GM19438 (cell line): ENCODE results near the gene RFX7.
A peak's percentile ranks its signal among the peaks of the same experiment; 100 is the strongest.
"Not testable (repeated sequence)": the region's sequence is repeated elsewhere in the genome, so short reads cannot be mapped to it uniquely, and the experiment has no call there.

ENCODE experiments used
- ATAC-seq: cut with Tn5 transposase; IDR thresholded peaks from one replicate; pipeline ENCODE4 v1.9.1; 2021; ENCODE audit warnings: low read depth; ENCODE audit not compliant: unreplicated experiment

The RFX7 gene

DNA sequence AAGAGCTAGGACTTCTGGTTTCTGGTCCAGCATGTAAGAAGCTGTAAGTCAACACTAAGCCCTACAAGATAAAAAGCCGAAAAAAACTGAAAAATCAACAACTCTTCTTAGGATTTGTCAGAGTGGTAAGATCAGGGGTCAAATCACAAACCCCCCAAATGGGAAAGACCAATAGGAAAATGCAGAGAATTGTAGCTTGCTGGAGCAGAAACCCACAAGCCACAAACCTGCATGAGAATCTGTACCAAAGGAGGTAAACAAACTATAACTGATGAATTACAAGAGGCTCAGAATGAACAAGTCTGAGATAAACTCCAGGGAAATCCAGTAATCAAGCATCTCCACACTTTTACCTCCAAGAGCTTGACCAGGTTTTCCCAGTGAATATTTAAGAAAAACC is 36.0 kb downstream of the RFX7 start:
- peak; percentile 40 for ATAC-seq

DNA sequence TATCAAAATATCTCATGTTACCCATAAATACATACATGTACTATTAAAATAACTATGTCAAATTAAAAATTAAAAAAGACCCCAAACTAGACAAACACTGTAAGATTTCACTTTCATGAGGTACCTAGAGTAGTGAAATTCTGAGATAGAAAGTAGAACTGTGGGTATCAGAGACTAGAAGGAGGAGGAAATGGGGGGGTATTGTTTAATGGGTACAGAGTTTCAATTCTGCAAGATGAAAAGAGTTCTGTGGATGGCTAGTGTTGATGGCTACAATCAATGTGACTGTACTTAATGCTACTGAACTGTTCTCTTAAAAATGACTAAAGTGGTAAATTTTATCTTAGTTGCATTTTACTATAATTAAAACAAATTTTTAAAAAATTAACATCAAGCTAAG is 36.6 kb downstream of the RFX7 start:
- ATAC-seq = peak; percentile 57

DNA sequence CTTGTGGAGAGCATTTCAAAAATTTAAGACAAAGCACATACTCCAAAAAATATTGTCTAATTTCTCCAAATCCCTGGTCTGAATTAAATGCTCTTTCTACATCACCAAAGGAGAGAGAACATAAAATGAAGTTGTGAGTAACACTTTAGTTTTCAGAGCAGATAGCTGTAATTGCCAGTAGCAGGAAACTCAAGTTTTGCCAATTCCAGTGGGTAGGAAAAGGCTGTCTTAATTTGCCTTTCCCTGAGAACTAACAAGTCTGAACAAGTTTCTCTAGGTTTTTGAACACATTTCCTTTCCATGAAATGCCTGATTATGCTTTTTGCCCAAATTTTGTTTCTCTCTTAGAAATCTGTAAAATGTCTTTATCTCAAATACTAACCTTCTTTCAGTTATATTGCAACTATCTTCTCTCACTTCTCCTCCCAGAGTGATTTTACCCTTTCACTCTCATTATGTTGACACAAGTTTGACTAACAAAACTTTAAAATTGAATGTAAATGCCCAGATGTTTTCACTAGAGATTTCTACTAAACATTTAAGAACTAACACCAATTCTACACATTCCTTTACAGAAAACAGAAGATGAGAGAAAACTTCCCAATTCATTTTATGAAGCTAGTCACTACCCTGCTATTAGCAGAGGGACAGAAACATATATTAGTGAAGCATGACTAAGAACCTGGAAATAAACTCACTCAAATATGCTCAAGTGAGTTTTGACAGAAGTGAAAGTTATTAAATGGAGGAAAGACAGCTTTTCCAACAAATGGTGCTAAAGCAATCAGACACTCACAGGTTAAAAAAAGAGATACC is 38.4 kb downstream of the RFX7 start:
- no peak for ATAC-seq

DNA sequence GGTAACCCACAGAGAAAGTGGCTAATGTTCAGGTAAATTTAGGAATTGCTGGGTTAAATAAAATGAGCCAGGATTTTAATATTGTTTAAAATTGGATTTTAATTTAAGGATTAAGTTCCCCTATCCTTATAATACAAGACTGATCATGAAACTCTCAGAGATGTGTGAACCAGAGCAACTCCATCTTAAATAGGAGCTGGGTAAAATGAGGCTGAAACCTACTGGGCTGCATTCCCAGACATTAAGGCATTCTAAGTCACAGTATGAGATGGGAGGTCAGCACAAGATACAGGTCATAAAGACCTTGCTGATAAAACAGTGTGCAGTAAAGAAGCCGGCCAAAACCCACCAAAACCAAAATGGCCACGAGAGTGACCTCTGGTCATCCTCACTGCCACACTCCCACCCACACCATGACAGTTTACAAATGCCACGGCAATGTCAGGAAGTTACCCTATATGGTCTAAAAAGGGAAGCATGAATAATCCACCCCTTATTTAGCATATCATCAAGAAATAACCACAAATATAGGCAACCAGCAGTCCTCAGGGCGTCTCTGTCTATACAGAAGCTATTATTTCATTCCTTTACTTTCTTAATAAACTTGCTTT is 40.3 kb downstream of the RFX7 start:
- ATAC-seq = not testable (repeated sequence)

DNA sequence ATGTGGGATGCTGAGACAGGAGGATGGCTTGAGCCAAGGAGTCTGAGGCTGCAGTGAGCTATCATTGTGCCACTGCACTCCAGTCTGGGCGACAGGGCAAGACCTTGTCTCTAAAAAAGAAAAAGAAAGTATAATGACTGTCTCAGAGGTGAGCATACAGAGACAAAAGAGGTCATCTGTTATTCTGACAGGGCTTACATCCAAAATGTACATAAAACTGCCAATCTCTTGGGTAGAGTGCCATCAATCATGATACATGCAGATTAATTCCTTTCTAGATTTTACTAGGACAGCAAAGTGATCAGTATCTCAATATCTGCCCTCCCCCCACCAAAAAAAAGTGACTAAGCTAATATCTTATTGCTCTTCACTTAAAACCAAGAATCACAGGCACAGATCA is 41.0 kb downstream of the RFX7 start:
- ATAC-seq = no peak

DNA sequence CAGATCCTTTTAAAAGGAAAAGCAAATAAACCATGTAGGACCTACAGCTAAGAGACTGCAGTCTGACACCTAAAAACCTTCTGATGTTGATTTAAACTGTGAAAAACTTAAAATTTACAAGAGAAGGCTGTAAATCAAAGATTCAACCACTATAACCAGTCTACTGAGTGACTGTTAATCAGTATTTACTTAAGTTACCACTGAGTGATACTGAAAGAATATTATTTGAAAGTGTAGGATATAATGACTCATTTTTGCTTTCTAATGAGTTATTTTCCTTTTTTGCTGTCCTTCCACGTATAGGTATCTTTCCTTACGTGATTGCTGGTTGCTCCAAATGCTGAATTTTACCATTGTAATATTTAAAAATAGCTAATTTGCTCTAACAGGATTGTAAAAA is 44.6 kb downstream of the RFX7 start:
- ATAC-seq = no peak

DNA sequence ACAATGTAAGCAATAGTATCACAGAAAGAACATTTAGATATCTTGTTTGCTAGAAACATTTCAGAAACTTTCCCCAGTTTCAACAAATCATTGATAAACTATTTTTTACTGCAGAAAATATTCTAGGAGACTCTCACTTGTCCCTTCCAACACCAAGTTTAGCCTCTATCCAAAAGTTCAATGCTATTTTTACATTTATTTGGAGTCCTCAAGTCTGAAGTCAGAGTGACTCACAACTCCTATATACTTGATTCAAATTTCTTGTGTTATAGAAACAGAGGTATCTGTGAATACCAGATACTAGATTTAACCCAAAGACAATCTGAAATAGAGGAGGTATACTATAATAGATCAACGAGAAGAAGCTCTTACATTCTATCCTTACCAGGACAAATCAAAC is 49.6 kb downstream of the RFX7 start:
- no peak for ATAC-seq

DNA sequence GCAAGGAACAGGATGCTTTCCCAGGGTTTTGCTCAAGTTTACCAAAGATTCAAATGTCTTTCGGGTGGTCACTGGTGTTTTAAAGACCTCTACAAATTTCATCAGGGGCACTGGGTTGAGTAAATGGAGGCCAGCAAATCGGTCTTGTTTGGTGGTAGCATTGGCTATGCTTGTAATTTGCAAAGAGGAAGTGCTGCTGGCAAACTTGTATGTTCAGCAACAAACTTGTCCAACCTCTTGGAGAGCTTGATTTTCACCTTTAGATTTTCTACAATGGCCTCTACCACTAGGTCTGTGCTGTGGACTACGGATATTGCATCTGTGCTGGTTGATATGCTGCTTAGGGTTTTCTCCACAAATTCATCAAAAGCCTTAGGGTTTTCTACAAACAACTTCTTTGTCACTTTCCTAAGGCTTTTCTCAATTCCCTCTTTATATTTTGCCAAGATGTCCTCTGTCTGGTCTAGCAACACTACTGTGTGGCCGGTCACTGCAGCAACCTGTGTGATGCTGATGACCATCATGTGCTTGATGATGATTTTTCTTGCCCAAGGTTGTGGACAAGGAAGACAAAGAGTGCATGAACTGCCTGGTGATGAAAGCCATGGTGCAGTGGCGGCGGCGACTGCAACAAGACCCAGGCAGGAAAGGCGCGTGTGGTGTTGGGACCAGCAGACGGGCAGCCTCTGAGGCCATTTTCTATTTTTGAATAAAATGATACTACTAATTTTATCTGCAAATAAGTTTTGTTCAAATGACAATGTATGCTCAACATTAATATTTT is 50.8 kb downstream of the RFX7 start:
- no peak for ATAC-seq

DNA sequence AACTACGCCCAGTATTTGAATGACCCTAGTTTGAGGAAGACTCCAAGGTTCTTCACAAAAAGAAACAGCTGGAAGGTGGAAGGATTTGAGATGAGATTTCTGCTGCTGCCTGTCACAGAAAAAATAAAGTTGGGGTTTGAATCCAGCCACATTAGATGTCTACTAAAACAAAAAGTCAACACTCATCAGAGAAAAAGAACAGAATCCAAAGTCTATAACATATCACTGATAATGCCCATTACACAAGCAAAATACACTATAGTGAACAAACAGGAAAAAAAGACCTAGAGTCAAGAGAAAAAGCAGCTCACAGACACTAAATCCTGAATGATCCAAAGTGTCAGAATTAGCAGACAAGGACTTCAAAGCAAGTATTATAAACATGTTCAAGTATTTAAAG is 56.0 kb downstream of the RFX7 start:
- ATAC-seq = no peak

DNA sequence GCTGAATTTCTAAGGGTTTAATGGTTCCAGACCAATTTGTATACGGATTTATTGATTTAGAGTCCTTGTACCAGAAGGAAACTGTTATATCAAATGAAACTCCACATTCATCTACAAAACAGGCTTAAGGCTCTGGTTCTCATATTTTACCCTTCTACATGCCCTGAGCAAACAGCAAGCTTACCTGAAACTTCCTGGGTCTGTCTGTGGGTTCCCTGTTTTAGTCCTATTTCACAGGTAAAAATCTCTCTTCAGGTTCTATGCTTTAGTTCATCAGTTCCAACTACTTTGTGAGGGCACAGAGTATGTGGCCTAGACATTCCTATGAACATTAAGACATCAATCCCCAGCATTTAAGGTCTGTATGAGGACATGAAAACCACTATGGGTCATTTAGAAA is 57.7 kb downstream of the RFX7 start:
- ATAC-seq = no peak

DNA sequence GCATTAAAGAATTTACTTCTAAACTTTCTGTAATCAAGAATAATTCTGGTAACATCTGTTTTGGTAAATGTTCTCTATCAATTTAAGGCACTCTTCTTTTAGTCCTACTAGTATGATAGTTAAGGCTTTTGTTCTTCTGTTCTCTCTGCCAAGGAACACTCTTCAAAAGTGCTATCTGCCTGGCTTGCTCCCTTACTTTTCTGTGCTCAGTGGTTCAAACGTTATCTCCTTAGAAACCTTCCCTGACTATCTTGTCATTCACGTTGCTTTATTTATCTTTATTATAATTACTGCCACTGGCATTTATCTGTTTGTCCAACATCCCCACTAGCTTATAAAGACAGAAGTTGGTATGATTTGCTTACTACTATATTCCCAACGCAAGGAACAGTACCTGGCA is 59.2 kb downstream of the RFX7 start:
- ATAC-seq = no peak

DNA sequence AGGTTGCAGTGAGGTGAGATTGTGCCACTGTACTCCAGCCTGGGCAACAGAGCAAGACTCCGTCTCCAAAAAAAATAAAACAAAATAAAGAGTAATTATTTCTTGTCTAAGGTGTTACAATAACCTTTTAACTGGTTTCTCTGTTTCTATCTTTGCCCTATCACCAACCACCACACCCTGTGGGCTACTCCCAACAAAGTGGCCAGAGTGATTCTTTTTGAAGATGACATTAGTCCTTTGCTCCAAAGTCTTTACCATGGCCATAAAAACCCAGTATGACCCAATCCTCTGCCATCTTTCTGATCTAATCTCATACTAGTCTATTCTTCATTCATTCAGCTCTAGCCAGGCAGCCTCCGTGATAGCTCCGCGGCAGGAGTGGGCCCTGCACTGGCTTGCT is 62.8 kb downstream of the RFX7 start:
- ATAC-seq = no peak

DNA sequence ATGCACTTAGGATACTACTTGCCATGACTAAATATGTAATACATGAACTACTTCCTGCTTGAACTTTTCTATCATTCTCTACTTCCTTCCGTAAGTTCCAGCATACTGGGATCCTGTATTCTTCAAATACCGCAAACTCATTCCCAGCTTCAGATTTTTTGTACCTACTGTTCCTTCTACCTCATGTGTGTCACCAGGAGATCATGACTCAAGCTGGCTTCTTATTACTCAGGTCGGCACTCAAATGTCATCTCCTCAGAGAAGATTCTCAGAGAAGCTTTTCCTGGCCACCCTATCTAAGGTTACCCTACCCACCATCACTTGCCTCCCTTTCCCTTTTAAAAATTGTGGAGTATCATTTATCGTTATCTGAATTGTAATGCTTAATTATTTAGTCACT is 66.7 kb downstream of the RFX7 start:
- ATAC-seq = no peak

DNA sequence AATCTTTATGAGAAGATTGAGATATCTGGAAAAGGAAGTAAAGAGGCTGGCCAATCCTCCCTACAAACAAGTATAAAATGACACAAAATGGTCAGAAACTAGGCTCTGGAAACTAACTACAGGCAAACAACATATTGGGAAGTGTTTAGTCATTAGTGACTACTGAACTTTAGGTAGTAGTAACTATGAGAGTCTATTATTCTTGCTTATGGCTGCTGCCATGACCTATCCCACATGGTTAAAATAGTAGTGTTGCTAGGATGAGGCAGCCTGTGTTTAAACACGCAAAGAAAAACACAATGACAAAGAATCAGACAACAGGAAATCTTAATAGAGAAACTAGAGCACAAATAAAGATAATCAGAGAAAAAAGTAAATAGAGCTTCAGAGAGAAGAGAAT is 67.9 kb downstream of the RFX7 start:
- ATAC-seq = no peak

DNA sequence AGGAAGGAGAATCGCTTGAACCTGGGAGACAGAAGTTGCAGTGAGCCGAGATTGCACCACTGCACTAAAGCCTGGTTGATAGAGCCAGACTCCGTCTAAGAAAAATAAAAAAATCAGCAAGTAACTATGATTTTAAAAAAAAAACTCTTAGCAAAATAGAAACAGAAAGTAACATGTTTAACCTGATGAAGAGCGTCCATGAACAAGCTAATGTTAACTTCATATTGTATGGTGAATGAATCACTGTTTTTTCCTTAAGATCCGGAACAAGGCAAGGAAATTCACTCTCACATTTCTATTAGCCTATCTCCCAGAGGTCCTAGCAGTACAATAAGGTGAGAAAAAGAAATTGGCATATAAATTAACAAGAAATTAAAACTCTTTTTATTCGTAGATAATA is 69.0 kb downstream of the RFX7 start:
- no peak for ATAC-seq

DNA sequence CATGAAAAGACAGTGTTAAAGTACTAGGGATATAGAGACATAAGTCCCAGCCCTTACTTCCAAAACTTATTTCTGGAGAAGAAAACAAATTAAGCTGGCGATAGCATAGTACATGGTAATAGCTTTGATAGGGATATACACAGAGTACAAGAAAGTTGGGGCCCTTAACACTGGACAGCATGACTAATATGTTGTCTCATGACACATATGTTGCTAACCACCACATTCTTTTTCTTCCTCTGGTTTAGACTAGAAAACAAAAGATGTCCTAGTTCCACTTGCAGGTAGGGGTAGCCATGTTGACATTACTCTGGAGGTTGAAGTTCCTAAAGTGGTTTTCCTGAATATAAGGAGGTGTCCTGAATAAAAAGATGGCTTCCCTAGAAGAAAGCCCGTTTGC is 75.3 kb downstream of the RFX7 start:
- ATAC-seq = no peak

DNA sequence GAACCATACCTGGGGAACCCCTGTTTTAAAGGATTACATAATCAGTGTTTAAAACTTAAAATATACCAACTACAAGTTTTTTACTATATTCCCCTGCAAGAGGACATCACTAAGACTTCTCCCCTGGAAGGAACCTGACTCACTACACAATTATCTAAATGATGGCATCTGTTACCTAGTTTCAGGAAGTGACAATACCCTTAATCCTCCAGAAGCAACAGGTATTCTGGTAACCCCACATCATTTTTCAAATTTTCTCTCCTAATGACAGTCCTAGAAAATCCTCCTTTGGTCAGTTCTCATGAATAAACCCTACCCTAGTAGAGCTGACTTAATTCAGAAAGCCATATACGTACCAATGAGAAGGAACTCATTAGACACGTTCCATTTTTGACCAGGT is 78.4 kb downstream of the RFX7 start:
- ATAC-seq = no peak

DNA sequence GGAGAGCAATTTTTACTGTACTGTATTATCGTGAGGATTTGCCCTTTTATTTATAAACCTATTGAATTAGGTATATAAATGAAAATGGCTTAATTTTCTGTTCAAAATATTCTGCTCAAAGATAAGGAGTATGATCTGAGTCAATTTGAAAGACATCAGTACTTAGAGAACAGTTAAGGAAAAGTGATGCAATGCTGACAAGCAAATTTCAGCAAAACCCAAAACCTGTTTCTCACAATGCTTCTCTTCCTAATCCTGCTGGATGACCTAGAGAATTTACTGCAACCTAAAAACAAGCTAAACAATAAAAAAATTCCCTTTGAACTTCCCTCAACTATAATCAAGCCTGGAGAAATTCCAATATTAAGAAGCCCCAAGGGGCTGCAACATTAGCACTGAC is 82.7 kb downstream of the RFX7 start:
- ATAC-seq = no peak

DNA sequence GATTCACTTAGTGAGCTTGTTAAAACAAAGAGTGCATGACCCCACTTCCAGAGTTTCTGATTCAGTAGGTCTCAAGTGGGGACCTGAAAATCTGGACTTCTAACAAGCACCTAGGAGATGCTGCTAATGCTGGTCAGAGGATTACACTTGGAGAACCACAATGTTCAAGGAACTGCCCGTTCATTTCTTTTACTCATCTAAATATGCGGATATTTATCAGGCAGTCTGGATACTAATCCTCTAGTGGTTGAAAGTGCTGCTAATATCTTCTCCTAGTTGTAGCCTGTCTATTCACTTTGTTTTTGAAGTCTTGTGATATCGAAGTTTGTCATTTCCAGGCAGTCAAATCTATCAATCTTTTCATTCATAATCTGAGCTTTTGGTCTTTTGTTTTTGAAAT is 86.8 kb downstream of the RFX7 start:
- ATAC-seq = no peak

DNA sequence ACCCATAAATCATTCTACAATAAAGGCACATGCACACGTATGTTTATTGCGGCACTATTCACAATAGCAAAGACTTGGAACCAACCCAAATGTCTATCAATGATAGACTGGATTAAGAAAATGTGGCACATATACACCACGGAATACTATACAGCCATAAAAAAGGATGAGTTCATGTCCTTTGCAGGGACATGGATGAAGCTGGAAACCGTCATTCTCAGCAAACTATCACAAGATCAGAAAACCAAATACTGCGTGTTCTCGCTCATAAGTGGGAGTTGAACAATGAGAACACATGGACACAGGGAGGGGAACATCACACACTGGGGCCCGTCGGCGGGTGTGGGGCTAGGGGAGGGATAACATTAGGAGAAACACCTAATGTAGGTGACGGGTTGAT is 88.4 kb downstream of the RFX7 start:
- ATAC-seq = not testable (repeated sequence)

DNA sequence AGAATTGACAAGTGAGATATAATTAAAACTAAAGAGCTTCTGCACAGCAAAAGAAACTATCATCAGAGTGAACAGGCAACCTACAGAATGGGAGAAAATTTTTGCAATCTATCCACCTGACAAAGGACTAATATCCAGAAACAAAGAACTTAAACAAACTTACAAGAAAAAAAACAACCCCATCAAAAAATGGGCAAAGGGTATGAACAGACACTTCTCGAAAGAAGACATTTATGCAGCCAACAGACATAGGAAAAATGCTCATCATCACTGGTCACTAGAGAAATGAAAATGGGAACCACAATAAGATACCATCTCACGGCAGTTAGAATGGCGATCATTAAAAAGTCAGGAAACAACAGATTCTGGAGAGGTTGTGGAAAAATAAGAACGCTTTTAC is 88.9 kb downstream of the RFX7 start:
- not testable (repeated sequence) for ATAC-seq

DNA sequence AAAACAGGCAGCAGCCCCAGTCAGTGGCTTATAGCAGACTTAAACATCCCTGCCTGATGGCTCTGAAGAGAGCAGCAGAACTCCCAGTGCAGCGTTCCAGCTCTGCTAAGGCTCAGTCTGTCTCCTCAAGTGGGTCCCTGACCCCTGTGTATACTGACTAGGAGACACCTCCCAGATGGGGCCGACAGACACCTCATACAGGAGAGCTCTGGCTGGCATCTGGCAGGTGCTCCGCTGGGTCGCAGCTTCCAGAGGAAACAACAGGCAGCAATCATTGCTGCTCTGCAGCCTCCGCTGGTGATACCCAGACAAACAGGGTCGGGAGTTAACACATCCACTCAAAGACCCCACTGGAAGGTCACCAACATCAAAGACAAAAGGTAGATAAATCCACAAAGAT is 93.5 kb downstream of the RFX7 start:
- ATAC-seq = no peak
